SH-SY5Y (cell line): Measurements from ENCODE around the gene WDR5.

ENCODE experiments used
- GATA2 ChIP-seq: IDR thresholded peaks from 2 replicates; pipeline ENCODE4 v1.6.1; 2011; ENCODE audit warnings: mild to moderate bottlenecking, low read depth, low read length
- GATA3 ChIP-seq: IDR thresholded peaks from 2 replicates; pipeline ENCODE4 v1.6.1; 2011; ENCODE audit warnings: low read depth, mild to moderate bottlenecking, low read length, moderate library complexity

DNA sequence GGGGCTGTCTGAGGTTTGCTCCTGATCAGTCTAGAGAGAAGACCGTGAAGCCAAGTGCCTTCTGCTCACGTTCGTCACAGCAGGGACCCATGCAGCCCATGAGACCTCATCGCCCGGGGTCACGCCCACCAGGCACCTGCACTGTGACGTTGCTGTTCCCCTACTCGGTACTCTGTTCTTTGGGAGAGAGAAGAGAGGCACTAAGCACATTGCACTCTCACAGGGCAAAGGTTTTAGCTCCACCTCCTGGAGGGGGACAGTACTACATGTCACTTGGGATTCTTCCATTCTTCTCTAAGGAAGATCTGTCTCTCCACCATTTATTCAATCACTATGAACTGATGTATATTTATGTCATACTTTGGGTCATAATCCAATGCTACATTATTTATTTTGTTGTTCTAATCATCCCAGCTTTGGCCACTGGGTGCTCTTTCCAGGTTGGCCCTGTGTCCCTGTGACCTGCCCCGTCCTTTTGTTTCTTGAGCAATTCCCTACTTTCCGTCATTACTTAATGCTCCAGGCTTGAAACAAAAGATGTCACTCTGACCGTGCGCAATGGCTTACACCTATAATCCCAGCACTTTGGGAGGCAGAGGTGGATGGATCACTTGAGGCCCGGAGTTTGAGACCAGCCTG lies 36.6 kb upstream of the WDR5 start:
- TF ChIP-seq GATA3 (no peak), GATA2 (no peak)
